Measurements from ENCODE around the gene ATOH8.
A peak's percentile ranks its signal among the peaks of the same experiment; 100 is the strongest.

GRCh38 chr2:85748985-85749875 is 4.6 kb upstream of the ATOH8 start:
- peak in 1 of 6 experiments; percentile 5 for TF ChIP-seq CTCF (IDR thresholded peaks at IDR 0.05)
- no peak for TF ChIP-seq POLR2A (IDR thresholded peaks at IDR 0.05)

All from esophagus squamous epithelium (tissue), 4 donors.